ENCODE results near the gene NME1.
"Not testable (repeated sequence)": the region's sequence is repeated elsewhere in the genome, so short reads cannot be mapped to it uniquely, and the experiment has no call there.

Gene NME1

GRCh38 chr17:51153210-51154072, at the start of gene NME1:
NME1 (plus strand) TSS chr17:51153559; CDS start chr17:51155655, 2,096 bp downstream.
- DNase-seq (ENCODE audit: low read depth in 2 of 2, low spot score in 1 of 2), result peak; percentile 88 to 96

- DNase-seq (ENCODE audit: low read depth in 2 of 2, low spot score in 1 of 2), result no peak
Observed at GRCh38 chr17:51107778-51108177, 45.6 kb upstream of the NME1 start.

GRCh38 chr17:51112303-51113222, 40.8 kb upstream of the NME1 start:
- DNase-seq (ENCODE audit: low read depth in 2 of 2, low spot score in 1 of 2), result not testable (repeated sequence)

- no peak for DNase-seq (ENCODE audit: low read depth in 2 of 2, low spot score in 1 of 2)
Observed at GRCh38 chr17:51115179-51115578, 38.2 kb upstream of the NME1 start.

GRCh38 chr17:51118330-51119195, 34.8 kb upstream of the NME1 start:
- DNase-seq (ENCODE audit: low read depth in 2 of 2, low spot score in 1 of 2), result no peak

GRCh38 chr17:51119415-51120356, 33.7 kb upstream of the NME1 start:
- DNase-seq (ENCODE audit: low read depth in 2 of 2, low spot score in 1 of 2), result peak in 1 of 2 donors; percentile 16

- peak in 1 of 2 donors; percentile 11 for DNase-seq (ENCODE audit: low read depth in 2 of 2, low spot score in 1 of 2)
Observed at GRCh38 chr17:51120357-51120738, 33.0 kb upstream of the NME1 start.

GRCh38 chr17:51120739-51121619, 32.4 kb upstream of the NME1 start, which contains the start of gene SPAG9:
SPAG9 (minus strand) TSS chr17:51120868; CDS start chr17:51120656, 212 bp downstream.
- peak; percentile 71 to 72 for DNase-seq (ENCODE audit: low read depth in 2 of 2, low spot score in 1 of 2)

GRCh38 chr17:51121620-51122472, 31.5 kb upstream of the NME1 start:
- DNase-seq (ENCODE audit: low read depth in 2 of 2, low spot score in 1 of 2), result peak; percentile 56 to 63

GRCh38 chr17:51122473-51123115, 30.8 kb upstream of the NME1 start:
- not testable (repeated sequence) for DNase-seq (ENCODE audit: low read depth in 2 of 2, low spot score in 1 of 2)

GRCh38 chr17:51124640-51125503, 28.5 kb upstream of the NME1 start:
- DNase-seq (ENCODE audit: low read depth in 2 of 2, low spot score in 1 of 2), result no peak

GRCh38 chr17:51128076-51128475, 25.3 kb upstream of the NME1 start:
- no peak for DNase-seq (ENCODE audit: low read depth in 2 of 2, low spot score in 1 of 2)

GRCh38 chr17:51132964-51133319, 20.4 kb upstream of the NME1 start:
- DNase-seq (ENCODE audit: low read depth in 2 of 2, low spot score in 1 of 2), result no peak

GRCh38 chr17:51133365-51133764, 20.0 kb upstream of the NME1 start:
- DNase-seq (ENCODE audit: low read depth in 2 of 2, low spot score in 1 of 2), result no peak

- DNase-seq (ENCODE audit: low read depth in 2 of 2, low spot score in 1 of 2), result no peak
Observed at GRCh38 chr17:51135956-51136355, 17.4 kb upstream of the NME1 start.

- DNase-seq (ENCODE audit: low read depth in 2 of 2, low spot score in 1 of 2), result no peak
Observed at GRCh38 chr17:51142597-51142996, 10.8 kb upstream of the NME1 start.

All from stimulated activated CD8-positive, alpha-beta memory T cell treated with anti-CD3 and anti-CD28 coated beads, Interleukin-4, amount 100 ng/mL, for 1 hour (primary cell).